GM12865 (cell line): ENCODE results near the gene SHC4.

Experiments
- DNase-seq: peaks from one replicate; pipeline ENCODE4 v3.0.0; 2010; ENCODE audit warnings: low read depth
- H3K4me3 ChIP-seq: 2 replicates; pipeline ENCODE4 v1.5.1; 2011; ENCODE audit warnings: mild to moderate bottlenecking, low read depth, low read length, control low read depth
- TF ChIP-seq, protein P1 (sequence below): IDR thresholded peaks from 2 replicates; pipeline ENCODE4 v1.5.1; 2011; ENCODE audit warnings: low read length, control low read depth, low read depth, inconsistent platforms; ENCODE audit not compliant: insufficient read depth; ENCODE audit errors: missing control alignments

Gene SHC4

DNA sequence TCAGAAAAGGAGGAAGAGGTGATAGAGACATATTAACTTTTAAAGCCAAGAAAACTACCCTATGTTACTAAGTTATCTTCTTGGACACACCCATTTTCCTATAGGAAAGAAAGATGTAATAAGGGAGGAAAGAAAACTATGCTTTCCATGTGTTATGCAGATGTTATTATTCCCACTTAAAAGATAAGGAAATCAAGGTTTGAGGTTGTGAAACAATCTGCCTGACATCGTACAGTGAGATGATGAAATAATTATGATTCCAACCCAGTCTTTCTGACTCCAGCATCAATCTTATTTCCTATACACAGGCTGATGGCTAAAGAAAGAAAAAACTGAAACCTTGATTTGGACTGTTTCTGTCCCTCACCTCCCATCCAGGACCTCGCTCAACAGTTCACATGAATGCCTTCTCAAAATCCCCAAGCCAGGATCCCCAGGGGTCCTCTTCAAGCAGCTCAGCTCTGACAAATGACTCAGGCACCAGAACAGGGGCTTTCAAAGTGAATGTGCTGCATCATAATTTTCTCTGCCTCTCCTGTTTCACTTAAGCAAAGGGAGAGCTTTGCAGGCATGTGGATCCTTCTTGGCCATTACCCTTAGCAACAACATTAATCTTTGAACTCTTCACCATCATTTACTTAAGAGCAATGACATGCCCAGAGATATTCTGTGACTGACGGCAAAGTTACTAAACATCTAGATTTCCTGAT, 98.2 kb downstream of the SHC4 start:
- peak; percentile 45 for DNase-seq
- TF ChIP-seq, protein P1, sequence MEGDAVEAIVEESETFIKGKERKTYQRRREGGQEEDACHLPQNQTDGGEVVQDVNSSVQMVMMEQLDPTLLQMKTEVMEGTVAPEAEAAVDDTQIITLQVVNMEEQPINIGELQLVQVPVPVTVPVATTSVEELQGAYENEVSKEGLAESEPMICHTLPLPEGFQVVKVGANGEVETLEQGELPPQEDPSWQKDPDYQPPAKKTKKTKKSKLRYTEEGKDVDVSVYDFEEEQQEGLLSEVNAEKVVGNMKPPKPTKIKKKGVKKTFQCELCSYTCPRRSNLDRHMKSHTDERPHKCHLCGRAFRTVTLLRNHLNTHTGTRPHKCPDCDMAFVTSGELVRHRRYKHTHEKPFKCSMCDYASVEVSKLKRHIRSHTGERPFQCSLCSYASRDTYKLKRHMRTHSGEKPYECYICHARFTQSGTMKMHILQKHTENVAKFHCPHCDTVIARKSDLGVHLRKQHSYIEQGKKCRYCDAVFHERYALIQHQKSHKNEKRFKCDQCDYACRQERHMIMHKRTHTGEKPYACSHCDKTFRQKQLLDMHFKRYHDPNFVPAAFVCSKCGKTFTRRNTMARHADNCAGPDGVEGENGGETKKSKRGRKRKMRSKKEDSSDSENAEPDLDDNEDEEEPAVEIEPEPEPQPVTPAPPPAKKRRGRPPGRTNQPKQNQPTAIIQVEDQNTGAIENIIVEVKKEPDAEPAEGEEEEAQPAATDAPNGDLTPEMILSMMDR: no peak
- H3K4me3 ChIP-seq: no peak overlapping the region

DNA sequence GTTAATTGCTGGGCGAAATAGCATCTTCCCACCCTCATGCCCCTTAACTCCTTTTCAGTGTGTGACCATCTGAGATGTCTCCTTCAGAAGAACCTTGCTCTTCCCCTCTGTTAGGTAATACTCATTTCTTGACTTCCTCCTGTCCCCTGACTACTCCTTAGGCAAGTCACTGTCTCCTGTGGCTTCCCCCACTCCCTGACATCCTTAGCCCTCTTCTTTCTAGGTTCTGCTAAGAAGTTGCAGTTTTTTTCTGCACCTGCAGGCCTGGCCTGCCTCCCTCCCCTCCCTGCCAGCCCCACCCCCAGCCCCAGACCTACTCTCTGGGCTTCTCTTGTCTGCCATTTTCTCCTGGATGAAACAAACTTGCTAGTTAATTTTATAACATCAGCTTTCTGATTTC, 101.0 kb downstream of the SHC4 start:
- TF ChIP-seq, protein P1: no peak
- peak; percentile 47 for DNase-seq
- no peak overlapping the region for H3K4me3 ChIP-seq

DNA sequence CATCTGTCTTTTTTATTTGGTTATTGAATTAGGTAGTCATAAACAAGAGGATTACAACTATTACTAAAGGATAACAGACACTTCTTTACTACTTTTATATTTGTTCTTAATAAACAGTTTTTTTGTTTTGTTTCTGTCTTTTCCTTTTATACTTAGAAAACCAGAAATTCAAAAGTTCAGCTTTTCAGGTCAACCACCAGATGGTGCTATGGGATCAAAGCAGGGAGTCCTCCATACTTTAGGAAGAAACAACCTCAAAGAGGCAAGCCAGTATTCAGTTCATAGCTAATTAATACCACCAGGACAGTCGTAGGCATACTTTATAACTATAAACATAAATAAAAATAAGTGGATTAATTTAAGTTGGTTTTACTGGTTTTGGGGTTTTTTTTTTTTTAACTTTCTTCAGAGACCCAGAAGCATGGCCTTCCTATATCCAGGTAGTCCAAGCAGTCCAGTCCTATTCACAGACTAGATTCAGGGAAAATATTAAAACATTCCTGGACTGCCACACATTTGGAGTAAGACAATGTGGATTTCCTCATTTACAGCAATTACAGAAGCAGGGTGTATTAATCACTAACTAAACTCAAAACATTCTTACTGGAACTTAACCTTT, 101.8 kb downstream of the SHC4 start:
- peak; percentile 82 for DNase-seq
- H3K4me3 ChIP-seq: no peak overlapping the region
- TF ChIP-seq, protein P1: peak; percentile 69

DNA sequence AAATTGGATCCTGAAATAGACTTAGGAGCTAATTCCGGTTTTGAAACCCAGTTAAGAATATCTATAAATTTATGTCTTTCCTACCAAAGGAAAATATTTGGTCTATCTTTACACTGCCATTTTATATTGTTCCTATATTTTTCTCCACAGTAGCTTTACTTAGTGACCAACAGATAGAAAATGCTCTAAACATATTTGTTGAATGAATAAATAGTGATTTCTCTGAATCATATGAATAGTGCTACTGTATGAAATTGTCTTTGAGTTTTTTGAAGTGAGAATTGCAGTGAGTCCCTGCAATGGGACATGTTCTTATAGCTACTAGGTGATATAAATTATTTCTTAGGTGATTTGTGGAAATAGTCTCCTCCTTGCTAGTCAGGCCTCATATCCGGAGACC, 104.3 kb downstream of the SHC4 start:
- TF ChIP-seq, protein P1: no peak
- no peak for DNase-seq
- no peak overlapping the region for H3K4me3 ChIP-seq

DNA sequence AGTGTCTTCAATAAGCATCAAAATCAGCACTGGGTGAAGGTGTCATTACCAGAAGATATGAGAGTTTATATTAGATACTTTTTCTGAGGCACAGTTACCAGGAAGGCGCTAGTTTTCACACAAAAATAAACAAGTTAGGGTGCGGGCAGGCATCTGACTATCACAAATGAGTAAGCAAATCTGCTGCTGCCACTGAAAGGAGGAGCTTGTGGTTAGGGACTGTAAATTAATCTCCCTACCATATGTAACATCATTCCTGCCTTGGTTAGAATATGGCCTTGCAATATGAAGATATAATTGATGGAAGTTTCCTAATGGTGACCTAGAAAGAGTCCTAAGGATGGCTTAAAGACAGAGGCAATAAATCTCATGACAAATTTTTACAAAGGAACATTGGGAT, 105.3 kb downstream of the SHC4 start:
- TF ChIP-seq, protein P1: no peak
- DNase-seq: no peak
- H3K4me3 ChIP-seq: no peak overlapping the region

DNA sequence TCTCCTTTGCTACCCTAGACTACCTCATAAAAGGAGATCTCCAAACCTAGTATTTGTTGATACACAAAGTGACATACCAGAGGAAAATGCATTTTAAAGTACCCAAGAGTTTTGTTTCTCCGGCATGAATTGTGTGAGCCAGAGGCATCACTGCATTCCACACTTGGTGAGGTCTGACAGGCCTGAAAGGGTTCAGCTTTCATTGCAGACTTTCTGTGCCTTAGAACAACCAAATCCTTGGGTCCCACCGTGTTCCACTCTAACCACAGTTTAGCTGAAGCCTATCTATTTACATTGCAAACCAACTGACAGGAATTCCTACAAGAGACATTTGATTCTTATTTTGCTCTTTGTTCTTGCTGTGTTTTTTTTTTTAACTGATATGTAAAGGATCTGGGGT, 106.8 kb downstream of the SHC4 start:
- no peak for DNase-seq
- TF ChIP-seq, protein P1: no peak
- H3K4me3 ChIP-seq: no peak overlapping the region
